ENCODE data around the gene MFAP3L.

DNA sequence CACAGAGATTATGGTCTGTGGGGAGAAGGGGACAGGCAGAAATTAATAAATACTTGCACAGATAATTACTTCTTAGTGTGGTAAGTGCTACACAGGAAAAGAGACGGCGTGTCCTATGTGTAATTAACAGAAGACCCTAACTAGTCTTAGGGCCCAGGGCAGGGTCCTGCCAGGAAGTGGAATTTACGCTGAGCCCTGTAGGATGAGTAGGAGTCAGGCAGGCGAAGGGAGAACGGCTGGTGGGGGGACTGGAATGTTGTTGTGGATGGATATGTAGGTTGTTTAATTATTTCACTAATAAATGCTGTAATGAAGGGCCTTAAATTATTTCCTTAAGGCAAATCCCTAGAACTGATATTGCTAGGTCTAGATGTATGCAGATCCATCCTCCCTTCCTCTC, 26.7 kb upstream of the MFAP3L start:
- TF ChIP-seq, protein P1, sequence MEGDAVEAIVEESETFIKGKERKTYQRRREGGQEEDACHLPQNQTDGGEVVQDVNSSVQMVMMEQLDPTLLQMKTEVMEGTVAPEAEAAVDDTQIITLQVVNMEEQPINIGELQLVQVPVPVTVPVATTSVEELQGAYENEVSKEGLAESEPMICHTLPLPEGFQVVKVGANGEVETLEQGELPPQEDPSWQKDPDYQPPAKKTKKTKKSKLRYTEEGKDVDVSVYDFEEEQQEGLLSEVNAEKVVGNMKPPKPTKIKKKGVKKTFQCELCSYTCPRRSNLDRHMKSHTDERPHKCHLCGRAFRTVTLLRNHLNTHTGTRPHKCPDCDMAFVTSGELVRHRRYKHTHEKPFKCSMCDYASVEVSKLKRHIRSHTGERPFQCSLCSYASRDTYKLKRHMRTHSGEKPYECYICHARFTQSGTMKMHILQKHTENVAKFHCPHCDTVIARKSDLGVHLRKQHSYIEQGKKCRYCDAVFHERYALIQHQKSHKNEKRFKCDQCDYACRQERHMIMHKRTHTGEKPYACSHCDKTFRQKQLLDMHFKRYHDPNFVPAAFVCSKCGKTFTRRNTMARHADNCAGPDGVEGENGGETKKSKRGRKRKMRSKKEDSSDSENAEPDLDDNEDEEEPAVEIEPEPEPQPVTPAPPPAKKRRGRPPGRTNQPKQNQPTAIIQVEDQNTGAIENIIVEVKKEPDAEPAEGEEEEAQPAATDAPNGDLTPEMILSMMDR (IDR thresholded peaks at IDR 0.05), result no peak
- TF ChIP-seq POLR2A (IDR thresholded peaks at IDR 0.05), result no peak
